Neural progenitor cell (in vitro differentiated cells): Measurements from ENCODE around the gene UBALD2. TPM values are rescaled to one million over a fixed set of nuclear protein-coding genes. Genes with fewer than 3 reads are reported as not detected.

ENCODE experiments used
- DNase-seq: peaks from one replicate; pipeline ENCODE4 v3.0.0-alpha.2; 2016; ENCODE audit warnings: low spot score
- H2AFZ ChIP-seq: fragments of 200-600 bp; sonication (generic); replicated peaks from 2 replicates; pipeline ENCODE4 v1.6.1; 2016; ENCODE audit warnings: antibody characterized with exemption
- H3F3A ChIP-seq: fragments of 200-600 bp; sonication (generic); 2 replicates; pipeline ENCODE4 v1.6.1; 2016; ENCODE audit warnings: antibody characterized with exemption, low read depth
- H3K27ac ChIP-seq: fragments of 200-600 bp; sonication (generic); 2 replicates; pipeline ENCODE4 v1.5.1; 2016; ENCODE audit warnings: mild to moderate bottlenecking
- H3K27me3 ChIP-seq: fragments of 200-600 bp; sonication (generic); 2 replicates; pipeline ENCODE4 v1.6.1; 2016; ENCODE audit warnings: mild to moderate bottlenecking, moderate library complexity
- H3K36me3 ChIP-seq: fragments of 200-600 bp; sonication (generic); 2 replicates; pipeline ENCODE4 v1.5.1; 2016
- H3K4me1 ChIP-seq: fragments of 200-600 bp; sonication (generic); 2 replicates; pipeline ENCODE4 v1.6.1; 2016; ENCODE audit warnings: mixed run types
- H3K4me2 ChIP-seq: fragments of 200-600 bp; sonication (generic); 2 replicates; pipeline ENCODE4 v1.6.1; 2016
- H3K4me3 ChIP-seq: fragments of 200-600 bp; sonication (generic); 2 replicates; pipeline ENCODE4 v1.5.1; 2016
- H3K79me2 ChIP-seq: fragments of 200-600 bp; sonication (generic); 2 replicates; pipeline ENCODE4 v1.6.1; 2016; ENCODE audit warnings: low read depth
- H3K9ac ChIP-seq: fragments of 200-600 bp; sonication (generic); 2 replicates; pipeline ENCODE4 v1.6.1; 2016
- H3K9me3 ChIP-seq: fragments of 200-600 bp; sonication (generic); 2 replicates; pipeline ENCODE4 v1.5.1; 2016; ENCODE audit warnings: low read depth
- H4K20me1 ChIP-seq: fragments of 200-600 bp; sonication (generic); 2 replicates; pipeline ENCODE4 v1.6.1; 2016; ENCODE audit warnings: low read depth
- H3K27ac Mint-ChIP-seq: 3 replicates; pipeline ENCODE4 v1.8.0; 2021; ENCODE audit warnings: mixed read lengths
- H3K27me3 Mint-ChIP-seq: 2 replicates; pipeline ENCODE4 v1.8.0; 2022; ENCODE audit warnings: low read depth, mild to moderate bottlenecking, inconsistent platforms, moderate library complexity, mixed read lengths; ENCODE audit not compliant: insufficient read depth
- H3K36me3 Mint-ChIP-seq: 3 replicates; pipeline ENCODE4 v1.8.0; 2021; ENCODE audit warnings: mixed read lengths
- H3K4me1 Mint-ChIP-seq: 3 replicates; pipeline ENCODE4 v1.8.0; 2021; ENCODE audit warnings: mixed read lengths
- H3K4me3 Mint-ChIP-seq: 3 replicates; pipeline ENCODE4 v1.8.0; 2021; ENCODE audit warnings: mild to moderate bottlenecking, moderate library complexity, mixed read lengths
- H3K9me3 Mint-ChIP-seq: 3 replicates; pipeline ENCODE4 v1.8.0; 2020; ENCODE audit warnings: mixed read lengths
- CTCF ChIP-seq: fragments of 200-600 bp; sonication (generic); IDR thresholded peaks from 2 replicates; pipeline ENCODE4 v1.5.1; 2017; ENCODE audit warnings: antibody characterized with exemption, mild to moderate bottlenecking
- EZH2 ChIP-seq: fragments of 200-600 bp; sonication (generic); IDR thresholded peaks from 2 replicates; pipeline ENCODE4 v1.6.1; 2017; ENCODE audit warnings: antibody characterized with exemption, mild to moderate bottlenecking, moderate library complexity
- EZH2phosphoT487 ChIP-seq: fragments of 200-600 bp; sonication (generic); IDR thresholded peaks from 2 replicates; pipeline ENCODE4 v1.6.1; 2017; ENCODE audit warnings: antibody characterized with exemption
- total RNA-seq: library from RNA; depleted of rRNA; stranded (reverse); fragments of >200 nt; gene quantifications from 2 replicates; pipeline ENCODE4 v1.2.3, GENCODE V29; 2015; ENCODE audit warnings: low replicate concordance

UBALD2 gene
- total RNA-seq, 1 donor from 2014 or later, result 4.2 TPM

DNA sequence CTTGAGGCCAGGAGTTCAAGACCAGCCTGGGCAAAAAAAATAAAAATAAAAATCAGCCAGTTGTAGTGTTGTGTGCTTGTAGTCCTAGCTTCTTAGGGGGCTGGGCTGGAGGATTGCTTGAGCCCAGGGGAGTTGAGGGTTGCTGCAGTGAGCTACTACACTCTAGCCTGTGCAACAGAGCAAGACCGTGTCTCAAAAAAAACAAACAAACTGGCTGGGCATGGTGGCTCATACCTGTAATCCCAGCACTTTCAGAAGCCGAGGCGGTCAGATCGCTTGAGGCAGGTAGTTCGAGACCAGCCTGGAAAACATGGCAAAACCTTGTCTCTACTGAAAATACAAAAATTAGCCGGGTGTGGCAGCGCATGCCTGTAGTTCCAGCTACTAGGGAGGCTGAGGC, 4.9 kb upstream of the UBALD2 start:
- H3K27ac Mint-ChIP-seq, result no peak overlapping the region

DNA sequence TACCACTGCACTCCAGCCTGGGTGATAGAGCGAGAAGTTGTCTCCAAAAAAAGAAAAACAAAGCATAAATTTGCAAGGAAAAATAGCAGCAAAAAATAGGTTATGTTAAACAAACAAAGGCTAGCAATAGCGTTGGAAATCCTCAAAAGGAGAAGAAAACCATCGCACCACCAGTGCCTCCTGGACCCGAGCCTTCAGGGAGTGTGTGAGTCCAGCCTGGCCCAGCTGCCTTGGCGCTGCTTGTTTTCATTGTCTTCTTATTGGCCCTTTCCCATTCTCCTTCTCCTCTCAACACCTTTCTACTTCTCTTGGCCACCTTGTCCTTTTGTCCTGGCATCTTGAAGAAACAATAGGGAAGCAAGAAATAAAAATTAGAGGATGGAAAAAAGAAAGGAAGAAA, 4.5 kb upstream of the UBALD2 start:
- H3K4me3 ChIP-seq, result no peak overlapping the region
- DNase-seq, result no peak
- H3K4me1 ChIP-seq, result peaks cover 19% of the 10 kb centered on the region
- no peak for TF ChIP-seq EZH2
- TF ChIP-seq CTCF, result no peak
- no peak for TF ChIP-seq EZH2phosphoT487
- no peak overlapping the region for H3K9ac ChIP-seq
- H3K4me2 ChIP-seq, result no peak overlapping the region
- no peak overlapping the region for H3K27ac ChIP-seq
- H3K9me3 ChIP-seq, result no peaks in the 10 kb centered on the region
- no peaks in the 10 kb centered on the region for H3K27me3 ChIP-seq
- H3K9me3 Mint-ChIP-seq, result no peaks in the 10 kb centered on the region
- peaks cover 22% of the 10 kb centered on the region for H3F3A ChIP-seq
- no peak overlapping the region for H3K4me3 Mint-ChIP-seq
- H3K4me1 Mint-ChIP-seq, result peaks cover 36% of the 10 kb centered on the region
- H2AFZ ChIP-seq, result no peak overlapping the region
- no peak overlapping the region for H3K27ac Mint-ChIP-seq
- H3K27me3 Mint-ChIP-seq, result peaks cover 10% of the 10 kb centered on the region
- H4K20me1 ChIP-seq, result no peaks in the 10 kb centered on the region
- H3K36me3 ChIP-seq, result no peaks in the 10 kb centered on the region
- H3K79me2 ChIP-seq, result peaks cover 4% of the 10 kb centered on the region
- no peaks in the 10 kb centered on the region for H3K36me3 Mint-ChIP-seq

More for the DNA sequence above, 4.9 kb upstream of the UBALD2 start:
- Histone ChIP-seq H3K79me2 (no peaks in the 10 kb centered on the region), H3K9me3 (no peaks in the 10 kb centered on the region), H3K4me1 (peaks cover 19% of the 10 kb centered on the region), H3K27me3 (no peaks in the 10 kb centered on the region), H3K4me2 (no peak overlapping the region), H3K9ac (no peak overlapping the region), H4K20me1 (no peaks in the 10 kb centered on the region), H2AFZ (no peak overlapping the region), H3F3A (peaks cover 22% of the 10 kb centered on the region), H3K4me3 (no peak overlapping the region), H3K27ac (no peak overlapping the region), H3K36me3 (no peaks in the 10 kb centered on the region)
- Mint-ChIP-seq H3K9me3 (no peaks in the 10 kb centered on the region), H3K4me1 (peaks cover 36% of the 10 kb centered on the region), H3K36me3 (no peaks in the 10 kb centered on the region), H3K27me3 (peaks cover 10% of the 10 kb centered on the region), H3K4me3 (no peak overlapping the region)
- TF ChIP-seq CTCF (no peak), EZH2phosphoT487 (no peak), EZH2 (no peak)
- no peak for DNase-seq

GRCh38 chr17:76261421-76262215, 3.5 kb upstream of the UBALD2 start:
- no peak for TF ChIP-seq EZH2
- TF ChIP-seq EZH2phosphoT487, result no peak
- TF ChIP-seq CTCF, result no peak
- Histone ChIP-seq H3K4me1 (peaks cover 23% of the 10 kb centered on the region), H4K20me1 (no peaks in the 10 kb centered on the region), H2AFZ (peak overlapping the region; percentile 73), H3K79me2 (peaks cover 13% of the 10 kb centered on the region), H3K27ac (no peak overlapping the region), H3K9ac (no peak overlapping the region), H3K9me3 (no peaks in the 10 kb centered on the region), H3K27me3 (no peaks in the 10 kb centered on the region), H3K4me2 (no peak overlapping the region), H3F3A (peaks cover 22% of the 10 kb centered on the region), H3K4me3 (no peak overlapping the region), H3K36me3 (no peaks in the 10 kb centered on the region)
- Mint-ChIP-seq H3K27ac (no peak overlapping the region), H3K9me3 (no peaks in the 10 kb centered on the region), H3K27me3 (peaks cover 10% of the 10 kb centered on the region), H3K4me1 (peaks cover 36% of the 10 kb centered on the region), H3K4me3 (no peak overlapping the region), H3K36me3 (no peaks in the 10 kb centered on the region)
- DNase-seq, result no peak
